Measurements from ENCODE around the gene ATF2.

Gene ATF2

DNA sequence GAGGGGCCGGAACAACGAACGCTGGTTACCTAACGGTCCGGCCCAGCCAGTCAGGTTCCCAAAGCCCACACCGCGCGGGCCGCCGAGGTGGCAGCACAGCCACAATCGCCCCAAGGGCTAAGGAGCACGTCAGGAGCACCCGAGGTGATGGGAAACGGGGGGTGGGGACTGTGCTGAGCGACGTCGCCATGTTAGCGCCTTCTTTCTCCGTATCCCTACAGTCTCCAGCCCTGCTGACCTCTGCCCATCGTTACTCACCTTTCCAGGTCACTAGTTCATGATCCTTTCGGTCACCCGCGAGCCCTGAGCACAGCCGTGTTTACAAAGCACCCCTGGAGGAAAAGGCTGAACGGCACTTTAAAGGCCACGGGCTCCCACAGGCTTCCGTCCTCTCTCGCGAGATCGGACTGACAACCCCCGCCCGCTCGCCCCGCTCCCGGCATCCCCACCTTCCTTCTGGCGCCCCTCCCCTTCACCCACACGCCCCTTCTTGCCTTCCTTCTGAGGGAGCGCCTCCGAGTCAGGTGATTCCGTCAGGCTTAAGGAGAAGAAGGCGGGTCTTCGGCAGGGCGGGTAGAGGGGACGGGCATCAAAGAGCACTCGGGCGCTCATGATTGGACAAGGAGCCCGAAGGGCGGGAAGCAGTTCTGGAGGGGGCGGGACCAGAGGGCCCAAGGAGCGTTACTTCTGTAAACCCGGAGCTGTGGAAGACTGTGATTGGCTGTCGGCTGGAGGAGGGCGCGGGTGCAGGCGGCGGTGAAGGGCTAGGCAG, at the start of gene ATF2:
TSS of gene ATF2 (minus strand) at position 412 of the 772 bp plus-strand sequence. CDS start 31,760 bp downstream, outside the sequence.
- peak; percentile 100 for DNase-seq

DNA sequence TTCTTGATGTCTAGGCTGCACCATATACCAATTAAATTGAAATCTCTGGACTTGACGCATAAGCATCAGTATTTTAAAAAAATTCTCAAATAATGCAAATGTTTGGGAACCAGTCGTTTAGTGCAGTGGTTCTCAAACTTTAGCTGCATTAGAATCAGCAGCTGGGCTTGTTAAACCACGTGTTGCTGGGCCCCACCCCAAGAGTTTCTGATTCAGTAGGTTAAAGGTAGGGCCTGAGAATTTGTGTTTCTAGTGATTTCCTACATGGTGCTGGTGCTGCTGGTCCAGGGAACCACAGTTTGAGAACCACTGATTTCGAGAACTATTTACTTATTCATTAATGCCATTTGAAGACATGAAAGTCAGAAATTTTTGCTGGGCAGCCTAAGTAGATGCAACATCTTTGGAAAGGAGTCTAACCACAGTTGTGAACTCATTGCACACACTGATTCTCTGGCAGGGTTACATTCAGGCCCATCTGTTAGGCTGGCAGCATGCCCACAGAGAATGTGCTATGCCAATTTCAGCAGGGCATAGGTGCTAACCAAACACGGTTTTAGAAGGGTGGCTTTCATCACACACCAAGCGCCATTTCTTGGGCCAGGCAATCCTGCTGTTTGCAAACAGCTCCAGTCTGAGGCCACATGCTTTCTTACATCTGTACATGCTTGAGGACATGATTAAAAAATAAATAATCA, 39.9 kb upstream of the ATF2 start:
- no peak for DNase-seq

DNA sequence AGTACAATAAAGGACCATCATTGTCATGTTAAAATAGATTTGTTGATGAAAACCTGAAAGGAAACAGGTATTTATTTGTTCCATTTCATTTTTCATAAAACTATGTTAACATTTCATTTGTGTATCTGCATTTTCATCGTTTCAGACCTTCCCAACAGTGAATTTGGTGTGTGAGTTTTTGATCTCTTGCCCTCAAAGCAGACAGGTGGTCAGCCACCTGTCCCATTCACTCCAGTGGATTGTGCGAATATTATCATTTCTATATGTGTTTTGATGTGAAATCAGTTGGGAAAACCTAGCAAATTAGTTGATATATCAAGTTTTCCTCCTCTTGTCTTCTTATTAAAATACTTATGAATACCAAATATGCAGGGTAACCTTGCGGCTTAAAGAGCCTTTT, 38.9 kb upstream of the ATF2 start:
- DNase-seq = no peak

DNA sequence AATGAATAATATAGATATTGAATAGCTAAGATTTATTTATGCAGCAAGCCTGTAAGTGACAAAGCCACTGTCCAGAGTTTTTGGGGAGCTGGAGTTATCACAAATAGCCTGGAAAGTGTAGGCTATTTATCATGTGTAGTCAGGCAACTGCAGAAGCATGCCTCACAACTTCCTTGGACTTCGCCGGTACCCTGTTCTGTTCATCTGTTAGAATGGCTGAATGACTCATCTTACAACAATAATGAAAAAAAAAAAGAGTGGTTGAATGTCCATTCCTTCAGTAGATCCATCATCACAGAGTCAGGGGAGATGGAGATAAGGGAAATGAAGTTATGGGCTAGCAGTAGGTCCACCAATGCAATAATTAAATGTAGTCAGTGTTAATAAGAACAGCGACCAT, 37.5 kb upstream of the ATF2 start:
- no peak for DNase-seq

- peak; percentile 52 for DNase-seq
These were observed 35.9 kb upstream of the ATF2 start for GRCh38 chr2:175203621-175204496.

GRCh38 chr2:175195012-175195411, 27.0 kb upstream of the ATF2 start:
- no peak for DNase-seq

DNA sequence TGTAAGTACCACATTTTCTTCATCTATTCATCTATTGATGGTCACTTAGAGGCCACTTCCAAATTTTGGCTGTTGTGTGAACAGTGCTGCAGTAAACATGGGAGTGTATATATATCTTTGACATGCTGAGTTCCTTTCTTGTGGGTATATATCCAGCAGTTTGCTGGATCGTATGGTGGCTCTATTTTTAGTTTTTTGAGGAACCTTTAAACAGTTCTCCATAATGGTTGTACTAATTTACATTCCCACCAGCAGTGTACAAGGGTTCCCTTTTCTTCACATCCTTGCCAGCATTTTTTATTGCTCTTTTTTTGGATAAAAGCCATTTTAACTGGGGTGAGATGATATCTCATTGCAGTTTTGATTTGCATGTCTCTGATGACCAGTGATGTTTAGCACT, 20.8 kb upstream of the ATF2 start:
- DNase-seq = no peak

DNA sequence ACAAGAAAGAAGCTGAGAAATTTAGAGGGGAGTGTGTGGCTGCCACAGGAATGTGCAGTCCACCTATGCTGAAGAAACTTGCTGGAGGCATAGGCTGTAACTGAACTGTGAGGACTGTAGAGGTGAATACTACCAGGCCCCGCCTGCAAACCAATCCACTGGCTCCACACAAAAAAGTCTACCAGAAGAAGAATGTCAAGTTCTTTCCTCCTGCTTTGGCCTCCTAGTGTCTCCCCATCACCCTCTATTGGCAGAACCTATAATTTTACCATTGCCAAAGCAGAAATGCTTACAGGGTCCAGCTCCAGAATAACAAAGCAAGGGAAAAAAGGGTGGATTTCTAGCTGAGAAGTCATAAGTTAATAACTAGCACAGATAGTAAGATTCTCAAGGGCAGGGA, 19.4 kb upstream of the ATF2 start:
- no peak for DNase-seq

- DNase-seq = no peak
These were observed 15.7 kb upstream of the ATF2 start for GRCh38 chr2:175183674-175184073.

DNA sequence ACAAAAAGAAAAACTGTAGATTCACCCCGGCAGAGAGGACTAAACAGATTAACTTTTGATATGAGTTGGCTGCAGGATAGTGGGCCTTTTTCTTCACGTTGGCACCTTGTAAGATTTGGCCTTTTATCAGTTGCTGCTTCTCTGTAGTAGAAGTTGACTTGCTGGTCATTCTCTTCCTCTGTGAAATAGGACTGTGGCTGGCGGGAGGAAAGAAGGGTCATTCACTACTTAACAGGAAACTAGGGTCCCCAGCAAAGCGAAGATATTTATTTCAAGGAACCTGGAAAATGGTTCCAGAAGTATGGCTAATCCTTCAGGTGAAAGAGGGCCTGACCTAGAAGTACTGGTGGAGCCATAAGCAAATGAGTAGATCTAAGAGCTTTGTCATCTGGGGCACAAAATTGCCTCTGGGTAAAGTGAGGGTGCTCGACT, 13.9 kb upstream of the ATF2 start:
- DNase-seq = no peak

DNA sequence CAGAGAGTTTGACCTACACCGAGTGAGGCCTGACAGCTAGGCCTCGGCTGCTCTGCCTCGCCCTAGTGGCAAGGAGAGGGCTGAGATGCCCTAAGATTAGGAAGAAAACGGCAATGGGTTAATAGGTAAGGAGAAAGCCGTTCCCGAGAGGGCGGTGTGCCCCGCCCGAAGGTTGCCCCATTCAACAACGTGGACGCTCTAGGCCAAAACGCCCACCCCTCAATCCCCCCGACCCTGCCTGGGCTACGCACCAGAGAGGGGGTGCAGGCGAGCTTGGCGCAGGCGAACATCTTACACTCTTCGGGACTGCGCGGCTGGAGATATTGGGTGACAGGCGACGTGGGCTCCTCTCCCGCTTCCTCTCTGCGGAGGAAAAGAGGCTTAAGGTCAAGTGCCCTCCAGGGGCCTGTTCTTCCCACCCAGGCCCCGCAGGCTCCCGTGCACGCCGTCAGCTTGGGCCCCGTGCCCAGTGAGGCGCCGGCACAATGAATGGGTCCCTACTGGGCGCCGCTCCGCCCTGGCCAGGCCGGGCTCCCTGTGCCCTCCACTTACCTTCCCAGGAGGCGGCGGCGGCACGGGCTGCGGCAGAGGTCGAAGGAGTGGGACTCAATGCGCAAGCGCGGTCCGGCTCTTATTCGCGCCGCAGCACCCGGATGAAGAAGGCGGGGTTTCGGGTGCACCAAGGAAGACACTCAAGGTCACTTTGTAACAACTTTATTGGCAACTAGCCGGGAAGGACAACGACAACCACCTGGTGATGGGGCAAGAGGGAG, 13.3 kb upstream of the ATF2 start, which contains the start of gene ATP5MC3:
TSS of gene ATP5MC3 (minus strand) at position 607 of the 773 bp plus-strand sequence. CDS start at position 290, 317 bp downstream.
- peak; percentile 97 for DNase-seq

DNA sequence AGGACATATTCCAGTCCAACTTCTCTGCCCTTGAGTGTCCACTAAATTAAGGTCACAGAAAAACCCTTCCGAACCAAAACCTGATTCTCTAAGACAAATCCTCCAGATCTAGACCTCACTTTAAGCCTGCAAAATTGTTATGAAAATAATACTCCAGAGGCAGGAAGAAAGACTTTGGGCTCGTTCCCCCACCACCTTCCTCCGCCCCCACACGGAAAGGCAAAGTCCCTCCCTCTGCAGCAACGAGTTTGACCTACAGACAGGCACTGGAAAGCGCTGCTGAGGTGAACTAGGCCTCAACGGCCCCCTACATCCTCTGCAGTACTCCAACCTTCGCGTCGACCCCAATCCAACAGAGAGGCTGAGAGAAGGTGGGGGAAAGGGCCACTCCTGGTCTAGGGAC, 12.7 kb upstream of the ATF2 start:
- DNase-seq = peak; percentile 56

DNA sequence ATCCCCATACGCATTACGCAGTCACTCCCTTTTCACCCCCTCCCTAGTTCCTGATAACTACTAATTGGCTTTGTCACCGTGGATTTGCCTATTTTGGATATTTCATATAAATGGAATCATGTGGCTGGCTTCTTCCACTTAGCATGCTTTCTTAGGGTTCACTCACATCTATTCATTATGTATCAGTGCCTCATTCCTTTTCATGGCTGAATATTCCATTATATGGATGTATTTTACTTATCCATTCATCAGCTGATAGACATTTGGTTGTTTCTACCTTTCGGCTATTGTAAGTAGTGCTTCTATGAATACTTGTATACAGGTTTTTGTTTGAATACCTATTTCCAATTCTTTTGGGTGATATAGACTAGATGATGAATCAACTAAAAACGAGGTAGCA, 8.6 kb upstream of the ATF2 start:
- no peak for DNase-seq

DNA sequence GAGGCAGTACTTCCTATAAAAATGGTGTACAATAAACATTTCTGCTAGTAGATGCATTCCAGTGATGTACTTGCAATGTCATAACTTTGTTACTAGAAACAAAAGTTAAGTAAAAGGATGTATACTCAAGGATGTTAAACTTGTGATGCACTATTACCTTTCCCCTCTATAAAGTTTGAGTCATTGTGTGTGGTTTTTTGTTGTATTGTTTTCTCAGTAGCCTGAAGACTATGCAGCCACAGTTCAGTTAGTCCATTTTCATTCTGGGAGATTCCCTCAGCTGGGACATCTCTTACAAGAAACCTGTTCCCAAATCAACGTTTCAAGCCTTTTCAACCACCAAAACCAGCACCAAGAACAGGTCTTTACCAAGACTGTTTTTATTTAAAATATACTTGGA, 7.9 kb upstream of the ATF2 start:
- no peak for DNase-seq

GRCh38 chr2:175175320-175175719, 7.3 kb upstream of the ATF2 start:
- no peak for DNase-seq

DNA sequence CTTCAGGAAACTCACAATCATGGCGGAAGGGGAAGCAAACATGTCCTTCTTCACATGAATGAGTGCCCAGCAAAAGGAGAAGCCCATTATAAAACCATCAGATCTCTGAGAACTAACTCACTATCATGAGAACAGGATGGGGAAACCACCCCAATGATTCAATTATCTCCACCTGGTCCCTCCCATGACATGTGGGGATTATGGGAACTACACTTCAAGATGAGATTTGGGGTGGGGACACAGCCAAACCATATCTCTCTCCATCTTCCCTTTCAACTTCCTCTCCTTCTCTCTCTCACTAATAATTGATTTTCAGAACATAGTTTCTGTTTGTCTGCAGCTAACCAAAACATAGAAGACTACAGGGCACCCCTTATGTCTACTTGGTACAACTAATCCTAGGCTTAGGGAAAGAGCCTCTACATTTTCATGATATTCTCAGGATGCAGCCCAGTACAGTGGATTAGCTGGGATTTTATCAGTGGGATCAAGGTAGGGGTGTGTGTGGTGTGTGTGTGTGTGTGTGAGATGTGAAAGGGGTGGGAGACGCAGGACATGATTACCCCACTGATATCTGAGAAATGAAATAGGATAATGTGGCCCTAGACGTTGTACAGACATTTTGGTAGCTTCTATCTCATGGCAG, 2.8 kb upstream of the ATF2 start:
- DNase-seq = peak; percentile 18

GRCh38 chr2:175169191-175169590, 1.2 kb upstream of the ATF2 start:
- peak; percentile 19 for DNase-seq

DNA sequence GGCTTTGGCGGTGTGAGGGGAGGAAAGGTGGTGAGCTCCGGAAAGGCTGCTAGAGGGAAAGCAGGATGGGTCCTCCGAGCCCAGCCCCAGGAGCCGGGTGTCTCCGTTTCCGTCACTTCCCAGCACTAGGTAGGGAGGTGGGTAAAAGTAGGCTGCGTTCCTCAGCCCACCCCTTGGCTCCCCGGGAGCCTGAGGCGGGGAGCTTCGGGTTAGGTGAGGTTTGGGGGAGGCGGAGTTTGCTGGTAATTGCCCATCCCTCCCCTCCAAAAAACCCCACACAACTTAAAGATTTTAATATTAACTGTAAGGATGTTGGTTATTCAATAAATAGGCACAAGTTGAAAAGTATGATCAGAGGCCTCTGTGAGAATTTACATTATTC, 552 bp upstream of the ATF2 start:
- no peak for DNase-seq

DNA sequence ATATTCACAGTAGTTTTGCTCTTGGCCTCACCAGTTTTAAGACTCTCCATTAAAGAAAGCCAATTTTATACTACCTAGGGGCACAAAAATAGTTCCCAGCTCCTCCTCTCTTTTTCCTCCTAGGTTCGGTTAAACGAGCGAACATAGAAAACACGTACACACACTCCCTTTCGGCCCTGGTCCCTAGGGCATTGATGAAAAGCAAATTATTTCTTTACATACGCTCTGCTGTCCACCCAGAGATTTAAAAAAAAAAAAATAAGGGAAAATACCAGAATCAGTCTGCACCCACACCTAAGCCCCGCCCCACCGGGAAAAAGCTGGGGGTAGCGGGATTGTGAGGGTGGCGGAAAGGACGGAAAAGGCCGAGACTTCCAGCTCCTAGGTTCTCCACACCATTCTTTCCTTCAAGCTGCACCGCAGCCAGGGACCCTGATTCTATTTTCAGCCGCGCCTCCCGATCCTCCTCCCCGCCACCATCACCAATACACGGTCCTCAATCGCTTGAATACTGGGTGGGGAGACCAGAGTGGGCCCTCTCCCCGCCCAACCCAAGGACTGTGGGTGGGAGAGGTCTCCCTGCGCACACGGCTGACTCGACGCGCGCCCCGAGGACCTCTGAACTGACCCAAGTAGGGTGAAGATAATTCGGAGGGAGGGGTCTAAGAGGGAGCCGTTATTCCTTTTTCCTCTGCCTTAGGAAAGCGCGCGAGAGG, 769 bp downstream of the ATF2 start:
- peak; percentile 39 for DNase-seq

DNA sequence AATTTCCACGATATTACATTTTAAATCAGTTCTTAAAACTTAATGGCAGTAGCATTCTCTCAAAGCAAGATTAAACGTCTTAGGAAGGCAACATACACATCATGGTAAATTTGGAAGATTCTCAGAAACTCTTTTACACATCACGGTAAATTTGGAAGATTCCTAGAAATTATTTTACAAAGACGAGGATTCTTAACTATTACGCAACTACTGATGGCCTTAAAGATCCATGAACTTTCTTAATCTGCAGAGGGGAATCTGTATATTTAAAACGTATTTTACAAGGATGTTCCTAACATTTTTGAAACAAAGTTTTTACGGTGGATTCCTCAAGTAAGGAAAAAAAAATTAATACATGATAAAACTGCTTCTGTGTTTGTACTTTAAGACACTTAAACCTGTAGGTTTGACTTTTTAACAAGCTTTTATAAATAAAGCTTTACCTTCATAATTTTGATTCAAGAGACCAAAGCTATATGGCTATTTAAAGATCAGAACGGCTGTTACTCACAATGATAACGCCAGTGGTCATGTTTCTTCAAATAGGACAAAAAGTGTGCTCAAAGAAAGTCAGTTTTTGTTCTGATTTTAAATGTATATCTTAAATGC, 1.7 kb downstream of the ATF2 start:
- no peak for DNase-seq

DNA sequence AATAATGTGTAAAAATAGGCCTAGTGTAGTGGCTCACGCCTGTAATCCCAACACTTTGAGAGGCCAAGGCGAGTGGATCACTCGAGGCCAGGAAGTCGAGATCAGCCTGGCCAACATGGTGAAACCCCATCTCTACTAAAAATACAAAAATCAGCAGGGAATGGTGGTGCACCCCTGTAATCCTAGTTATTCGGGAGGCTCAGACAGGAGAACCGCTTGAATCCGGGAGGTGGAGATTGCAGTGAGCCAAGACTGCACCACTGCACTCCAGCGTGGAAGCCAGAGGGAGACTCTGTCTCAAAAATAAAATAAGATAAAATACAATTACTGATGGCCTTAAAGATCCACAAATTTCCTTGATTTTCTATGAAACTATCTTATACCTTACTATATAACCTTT, 3.8 kb downstream of the ATF2 start:
- DNase-seq = no peak

Data from suppressor macrophage treated with lipopolysaccharide for 4 hours (primary cell).